ENCODE data around the gene HNRNPUL1. TPM values are rescaled to one million over a fixed set of nuclear protein-coding genes. Genes with fewer than 3 reads are reported as not detected.

The HNRNPUL1 gene
- total and polyA plus RNA-seq, 2 of the 8 experiments (the other 6 are each of a cell fraction or from before 2014, with no cell fraction given) = 99.5 to 264 TPM

DNA sequence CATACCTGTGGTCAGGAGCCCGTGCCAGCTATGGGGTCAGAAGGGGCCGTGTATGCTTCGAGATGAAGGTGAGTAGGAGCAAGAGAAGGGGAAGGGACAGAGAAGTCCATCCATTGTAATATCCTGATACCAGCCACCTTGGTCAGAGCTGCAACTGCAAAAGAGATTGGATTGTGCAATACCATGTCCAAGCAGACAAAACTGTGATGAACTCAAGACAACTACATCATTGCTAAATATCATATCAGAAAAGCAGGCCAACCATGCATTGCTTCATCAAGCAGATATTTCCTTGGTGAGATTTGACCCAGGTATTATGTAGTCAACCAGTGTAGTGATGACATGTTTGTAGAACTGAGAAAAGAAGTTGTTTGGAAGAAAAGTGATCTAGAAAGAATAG, 12.1 kb downstream of the HNRNPUL1 start:
- H3K27me3 ChIP-seq (replicated peaks in 1 of 4; ENCODE audit: control insufficient read depth in 3 of 4, extremely low read depth in 1 of 4, insufficient read depth in 3 of 4, low read length in 3 of 4) = no peaks in the 10 kb centered on the region
- H3K18ac ChIP-seq (ENCODE audit: extremely low read depth, low read length) = no peak overlapping the region
- no peak overlapping the region for H2AK5ac ChIP-seq (ENCODE audit: low read depth, low read length)
- no peak overlapping the region for H4K8ac ChIP-seq (ENCODE audit: extremely low read depth, insufficient read depth, low read length)
- no peak overlapping the region for H3K27ac ChIP-seq (ENCODE audit: low read depth, low read length)
- no peak overlapping the region for H3K4me2 ChIP-seq (ENCODE audit: insufficient read depth in 1 of 2, low read depth in 2 of 2, low read length in 2 of 2)
- H2BK20ac ChIP-seq (ENCODE audit: low read length) = no peak overlapping the region
- no peak overlapping the region for H3K9ac ChIP-seq (replicated peaks in 1 of 4; ENCODE audit: extremely low read depth in 1 of 4, low read depth in 3 of 4, low read length in 3 of 4)
- POLR2A ChIA-PET (ENCODE audit: partially characterized antibody) = interaction anchor here (0.7 to 38.6 kb wide), 3 partner anchors 10 to 27 kb away, joined by 4 to 579 read pairs (median 7); partner anchors contain the start of gene CCDC97
- H3K14ac ChIP-seq (ENCODE audit: insufficient read length) = no peak overlapping the region
- no peak overlapping the region for H2BK120ac ChIP-seq (replicated peaks; ENCODE audit: low read depth, low read length)
- H4K20me1 ChIP-seq (replicated peaks in 1 of 2; ENCODE audit: control insufficient read depth in 1 of 2, insufficient read depth in 2 of 2, low read length in 2 of 2) = peaks cover 11 to 21% of the 10 kb centered on the region in 2 experiments
- no peak overlapping the region for H2AFZ ChIP-seq (ENCODE audit: low read length)
- CTCF ChIA-PET (ENCODE audit: partially characterized antibody) = interaction anchor here (1.3 kb wide), 1 partner anchor 32 kb away, joined by 4 read pairs; no protein-coding TSS in a partner anchor
- H3K4me1 ChIP-seq (replicated peaks in 1 of 4; ENCODE audit: control insufficient read depth in 3 of 4, insufficient read depth in 4 of 4, low read length in 3 of 4) = no peaks in the 10 kb centered on the region
- H3K79me2 ChIP-seq (ENCODE audit: control insufficient read depth in 1 of 2, insufficient read depth in 2 of 2, low read length in 2 of 2) = peaks cover 2 to 3% of the 10 kb centered on the region in 2 experiments; a peak in 1 of 4 replicates
- WGBS, 2 experiments (ENCODE audit: extremely low coverage in 1 of 2, insufficient coverage in 1 of 2, insufficient read length in 1 of 2, insufficient replicate concordance in 2 of 2, low coverage in 1 of 2, low lambda C conversion rate in 2 of 2, missing lambda C conversion rate in 1 of 2) = 87% methylated on average over 3 of the region's 3 CpGs; no CpG with 5 or more reads in 1 of the 2 experiments
- peaks cover 4% of the 10 kb centered on the region; the same call in 1 of the 2 replicates for H3K79me1 ChIP-seq (ENCODE audit: low read depth, low read length)
- H2BK5ac ChIP-seq (ENCODE audit: low read depth, low read length) = no peak overlapping the region
- H3K56ac ChIP-seq (replicated peaks; ENCODE audit: insufficient read length, low read depth, low read length) = no peak overlapping the region
- no peak overlapping the region for H2BK15ac ChIP-seq (ENCODE audit: low read length)
- H4K91ac ChIP-seq (replicated peaks; ENCODE audit: insufficient read length, low read length) = no peak overlapping the region
- no peak overlapping the region for H3K23ac ChIP-seq (ENCODE audit: insufficient read length)
- no peak for DNase-seq (ENCODE audit: low read depth in 1 of 2, low spot score in 2 of 2)
- H3K9me3 ChIP-seq (ENCODE audit: insufficient read depth in 2 of 2, low read depth in 1 of 2, low read length in 1 of 2) = no peaks in the 10 kb centered on the region
- no peak overlapping the region for H3K4ac ChIP-seq (replicated peaks; ENCODE audit: insufficient read length, low read depth, low read length)
- H3K23me2 ChIP-seq (ENCODE audit: low read depth, low read length) = no peaks in the 10 kb centered on the region
- peaks cover 78 to 99% (median 94%) of the 10 kb centered on the region in 4 experiments for H3K36me3 ChIP-seq (ENCODE audit: control insufficient read depth in 2 of 4, insufficient read depth in 4 of 4, low read length in 3 of 4)
- H2BK12ac ChIP-seq (ENCODE audit: low read depth, low read length) = no peak overlapping the region
- no peak overlapping the region for H3K4me3 ChIP-seq (ENCODE audit: extremely low read depth in 1 of 4, insufficient read depth in 2 of 4, low read depth in 3 of 4, low read length in 4 of 4)
- no peak overlapping the region for H4K5ac ChIP-seq (ENCODE audit: insufficient read length, low read depth, low read length)
- FAIRE-seq = no peak
- TF ChIP-seq TAF7 (optimal IDR thresholded peaks at IDR 0.05; ENCODE audit: borderline replicate concordance, low read depth, low read length) = no peak
